Activated CD4-positive, alpha-beta T cell treated with anti-CD3 and anti-CD28 coated beads for 36 hours (primary cell): ENCODE data around the gene MSTN. TPM values are rescaled to one million over a fixed set of nuclear protein-coding genes. Genes with fewer than 3 reads are reported as not detected.
A peak's percentile ranks its signal among the peaks of the same experiment; 100 is the strongest.

Experiments
- ATAC-seq: fragments of 200-7000 bp; cut with Tn5 transposase; one replicate; pipeline ENCODE4 v1.10.0; 2021; ENCODE audit warnings: mild to moderate bottlenecking, moderate library complexity
- CTCF ChIA-PET: fragments of 350-600 bp; sonication (Branson Sonifier 250); formaldehyde crosslinking; loops from one replicate; lab custom pipeline; 2021; ENCODE audit warnings: antibody characterized with exemption; lab: Charles Lee
- POLR2A ChIA-PET: fragments of 350-600 bp; sonication (Branson Sonifier 250); formaldehyde crosslinking; loops from one replicate; lab custom pipeline; 2021; ENCODE audit warnings: antibody characterized with exemption, inconsistent platforms; lab: Charles Lee
- DNase-seq: peaks from one replicate; pipeline ENCODE4 v3.0.0-alpha.2; 2020
- H3K27ac Mint-ChIP-seq: one replicate; pipeline ENCODE4 v1.8.0; 2021; ENCODE audit warnings: mixed read lengths
- H3K27me3 Mint-ChIP-seq: one replicate; pipeline ENCODE4 v1.8.0; 2021; ENCODE audit warnings: mixed read lengths
- H3K36me3 Mint-ChIP-seq: one replicate; pipeline ENCODE4 v1.8.0; 2021; ENCODE audit warnings: low read depth, mixed read lengths
- H3K4me1 Mint-ChIP-seq: one replicate; pipeline ENCODE4 v1.8.0; 2021; ENCODE audit warnings: mixed read lengths
- H3K4me3 Mint-ChIP-seq: one replicate; pipeline ENCODE4 v1.8.0; 2021; ENCODE audit warnings: mild to moderate bottlenecking, moderate library complexity, mixed read lengths
- H3K9me3 Mint-ChIP-seq: one replicate; pipeline ENCODE4 v1.8.0; 2021; ENCODE audit warnings: low read depth, mixed read lengths
- intact Hi-C, 2 experiments: fragments of 100-400 bp; cut with DNase I in 1 of 2; cut with micrococcal nuclease in 1 of 2; formaldehyde crosslinking; loops; one replicate each; pipeline versions ENCODE4 v1.14.2 to v1.15.1; 2022 to 2024; cut with DNase I, micrococcal nuclease
- total RNA-seq, 2 experiments: library from RNA; stranded (reverse); gene quantifications; one replicate each; pipeline ENCODE4 v1.2.3, GENCODE V29; 2021

Gene MSTN
- total RNA-seq, 2 experiments from 2014 or later, result not detected

- no peaks in the 10 kb centered on the region for H3K27me3 Mint-ChIP-seq
- H3K27ac Mint-ChIP-seq, result no peak overlapping the region
- H3K36me3 Mint-ChIP-seq, result no peaks in the 10 kb centered on the region
- no peak for DNase-seq
- intact Hi-C loops, result loop anchor here in 1 of 2 experiments (10.0 kb wide), 1 partner anchor 940 kb away; no protein-coding TSS in a partner anchor
- CTCF ChIA-PET, result interaction anchor here (1.3 kb wide), 1 partner anchor 275 kb away, joined by 3 read pairs; no protein-coding TSS in a partner anchor
- ATAC-seq, result no peak
- H3K4me1 Mint-ChIP-seq, result no peaks in the 10 kb centered on the region
- POLR2A ChIA-PET, result no interaction called here
- H3K9me3 Mint-ChIP-seq, result no peaks in the 10 kb centered on the region
- no peak overlapping the region for H3K4me3 Mint-ChIP-seq
Measured at GRCh38 chr2:190094316-190094871, 31.9 kb upstream of the MSTN start.

GRCh38 chr2:190093793-190094192, 31.3 kb upstream of the MSTN start:
- Mint-ChIP-seq H3K36me3 (no peaks in the 10 kb centered on the region), H3K27me3 (no peaks in the 10 kb centered on the region), H3K9me3 (no peaks in the 10 kb centered on the region), H3K4me3 (no peak overlapping the region), H3K27ac (no peak overlapping the region), H3K4me1 (no peaks in the 10 kb centered on the region)
- DNase-seq (no peak), ATAC-seq (no peak)
- intact Hi-C loops, result loop anchor here in 1 of 2 experiments (10.0 kb wide), 1 partner anchor 941 kb away; no protein-coding TSS in a partner anchor
- POLR2A ChIA-PET, result no interaction called here
- CTCF ChIA-PET, result interaction anchor here (0.8 to 1.3 kb wide), 2 partner anchors 142 to 276 kb away, joined by 3 to 4 read pairs; no protein-coding TSS in a partner anchor

GRCh38 chr2:190090148-190090547, 27.6 kb upstream of the MSTN start:
- Mint-ChIP-seq H3K4me1 (no peaks in the 10 kb centered on the region), H3K27ac (no peak overlapping the region), H3K9me3 (no peaks in the 10 kb centered on the region), H3K4me3 (no peak overlapping the region), H3K36me3 (no peaks in the 10 kb centered on the region), H3K27me3 (no peaks in the 10 kb centered on the region)
- ChIA-PET CTCF (no interaction called here), POLR2A (no interaction called here)
- intact Hi-C loops, result loop anchor here in 1 of 2 experiments (10.0 kb wide), 1 partner anchor 945 kb away; no protein-coding TSS in a partner anchor
- ATAC-seq, result peak; percentile 51
- DNase-seq, result no peak

GRCh38 chr2:190088917-190089316, 26.4 kb upstream of the MSTN start:
- ChIA-PET CTCF (interaction anchor here (0.7 to 2.2 kb wide), 26 partner anchors 8 to 286 kb away, joined by 3 to 18 read pairs (median 3); partner anchors contain the start of gene HIBCH), POLR2A (no interaction called here)
- peak; percentile 69 for ATAC-seq
- H3K4me3 Mint-ChIP-seq, result no peak overlapping the region
- no peaks in the 10 kb centered on the region for H3K36me3 Mint-ChIP-seq
- no peaks in the 10 kb centered on the region for H3K27me3 Mint-ChIP-seq
- H3K4me1 Mint-ChIP-seq, result no peaks in the 10 kb centered on the region
- H3K9me3 Mint-ChIP-seq, result no peaks in the 10 kb centered on the region
- H3K27ac Mint-ChIP-seq, result no peak overlapping the region
- DNase-seq, result peak; percentile 64
- intact Hi-C loops, result loop anchor here (1.0 to 5.0 kb wide), 6 partner anchors 188 to 716 kb away; partner anchors contain the start of gene HIBCH (in 1 of the 2)

- ATAC-seq (no peak), DNase-seq (no peak)
- H3K27ac Mint-ChIP-seq, result no peak overlapping the region
- ChIA-PET POLR2A (no interaction called here), CTCF (interaction anchor here (0.8 kb wide), 1 partner anchor 47 kb away, joined by 3 read pairs; no protein-coding TSS in a partner anchor)
- H3K9me3 Mint-ChIP-seq, result no peaks in the 10 kb centered on the region
- intact Hi-C loops, result loop anchor here in 1 of 2 experiments (5.0 kb wide), 1 partner anchor 718 kb away; no protein-coding TSS in a partner anchor
- H3K4me3 Mint-ChIP-seq, result no peak overlapping the region
- peaks cover 6% of the 10 kb centered on the region for H3K27me3 Mint-ChIP-seq
- H3K36me3 Mint-ChIP-seq, result no peaks in the 10 kb centered on the region
- H3K4me1 Mint-ChIP-seq, result no peaks in the 10 kb centered on the region
Measured at GRCh38 chr2:190084704-190085103, 22.2 kb upstream of the MSTN start.

GRCh38 chr2:190082118-190082517, 19.6 kb upstream of the MSTN start:
- DNase-seq (no peak), ATAC-seq (no peak)
- Mint-ChIP-seq H3K4me3 (no peak overlapping the region), H3K36me3 (no peaks in the 10 kb centered on the region), H3K9me3 (no peaks in the 10 kb centered on the region), H3K4me1 (no peaks in the 10 kb centered on the region), H3K27ac (no peak overlapping the region), H3K27me3 (peaks cover 10% of the 10 kb centered on the region)
- POLR2A ChIA-PET, result no interaction called here
- intact Hi-C loops, result no loop called here
- CTCF ChIA-PET, result interaction anchor here (0.6 to 1.1 kb wide), 2 partner anchors 38 to 283 kb away, joined by 3 to 5 read pairs; no protein-coding TSS in a partner anchor

GRCh38 chr2:190080527-190081049, 18.1 kb upstream of the MSTN start:
- H3K4me1 Mint-ChIP-seq, result no peaks in the 10 kb centered on the region
- no peak for DNase-seq
- no peaks in the 10 kb centered on the region for H3K36me3 Mint-ChIP-seq
- no peak overlapping the region for H3K27ac Mint-ChIP-seq
- intact Hi-C loops, result no loop called here
- H3K4me3 Mint-ChIP-seq, result no peak overlapping the region
- H3K27me3 Mint-ChIP-seq, result peaks cover 10% of the 10 kb centered on the region
- ChIA-PET POLR2A (interaction anchor here (0.6 kb wide), 1 partner anchor 133 kb away, joined by 3 read pairs; no protein-coding TSS in a partner anchor), CTCF (interaction anchor here (0.7 to 1.4 kb wide), 2 partner anchors 8 to 151 kb away, joined by 4 to 5 read pairs; no protein-coding TSS in a partner anchor)
- H3K9me3 Mint-ChIP-seq, result no peaks in the 10 kb centered on the region
- no peak for ATAC-seq

GRCh38 chr2:190079160-190079559, 16.6 kb upstream of the MSTN start:
- peaks cover 3% of the 10 kb centered on the region for H3K9me3 Mint-ChIP-seq
- ATAC-seq (peak; percentile 30), DNase-seq (no peak)
- no peak overlapping the region for H3K27ac Mint-ChIP-seq
- peaks cover 10% of the 10 kb centered on the region for H3K27me3 Mint-ChIP-seq
- intact Hi-C loops, result no loop called here
- no peak overlapping the region for H3K4me3 Mint-ChIP-seq
- ChIA-PET POLR2A (no interaction called here), CTCF (interaction anchor here (0.6 to 1.1 kb wide), 2 partner anchors 10 to 199 kb away, joined by 3 read pairs; no protein-coding TSS in a partner anchor)
- no peaks in the 10 kb centered on the region for H3K36me3 Mint-ChIP-seq
- H3K4me1 Mint-ChIP-seq, result no peaks in the 10 kb centered on the region

- Mint-ChIP-seq H3K4me3 (no peak overlapping the region), H3K9me3 (peaks cover 3% of the 10 kb centered on the region), H3K27ac (no peak overlapping the region), H3K36me3 (no peaks in the 10 kb centered on the region), H3K4me1 (no peaks in the 10 kb centered on the region), H3K27me3 (peaks cover 4% of the 10 kb centered on the region)
- intact Hi-C loops, result no loop called here
- no peak for DNase-seq
- CTCF ChIA-PET, result no interaction called here
- no peak for ATAC-seq
- POLR2A ChIA-PET, result no interaction called here
Measured at GRCh38 chr2:190075623-190076022, 13.1 kb upstream of the MSTN start.

GRCh38 chr2:190069936-190070696, 7.6 kb upstream of the MSTN start:
- no peaks in the 10 kb centered on the region for H3K9me3 Mint-ChIP-seq
- POLR2A ChIA-PET, result no interaction called here
- intact Hi-C loops, result loop anchor here (1.0 to 5.0 kb wide), 7 partner anchors 45 to 409 kb away; partner anchors contain the start of genes ASNSD1 (in 2 of the 2) and OSGEPL1 (in 1 of the 2)

GRCh38 chr2:190068764-190069163, 6.2 kb upstream of the MSTN start:
- no peak overlapping the region for H3K4me3 Mint-ChIP-seq
- no peaks in the 10 kb centered on the region for H3K36me3 Mint-ChIP-seq
- H3K27ac Mint-ChIP-seq, result no peak overlapping the region
- POLR2A ChIA-PET, result interaction anchor here (0.6 kb wide), 1 partner anchor 105 kb away, joined by 4 read pairs; no protein-coding TSS in a partner anchor
- no peaks in the 10 kb centered on the region for H3K9me3 Mint-ChIP-seq
- CTCF ChIA-PET, result interaction anchor here (1.2 to 1.4 kb wide), 2 partner anchors 14 to 269 kb away, joined by 3 read pairs; no protein-coding TSS in a partner anchor
- DNase-seq, result no peak
- no peaks in the 10 kb centered on the region for H3K4me1 Mint-ChIP-seq
- ATAC-seq, result no peak
- intact Hi-C loops, result loop anchor here in 1 of 2 experiments (5.0 kb wide), 1 partner anchor 406 kb away; the partner anchor contains the start of gene ASNSD1
- H3K27me3 Mint-ChIP-seq, result no peaks in the 10 kb centered on the region

More at GRCh38 chr2:190069936-190070696, 7.6 kb upstream of the MSTN start:
- Mint-ChIP-seq H3K36me3 (no peaks in the 10 kb centered on the region), H3K27me3 (no peaks in the 10 kb centered on the region), H3K27ac (no peak overlapping the region), H3K4me3 (no peak overlapping the region), H3K4me1 (no peaks in the 10 kb centered on the region)
- ATAC-seq (no peak), DNase-seq (peak; percentile 42)
- CTCF ChIA-PET, result interaction anchor here (0.6 to 0.8 kb wide), 2 partner anchors 51 to 128 kb away, joined by 3 read pairs; no protein-coding TSS in a partner anchor
